PFSK-1 (cell line): ENCODE data around the gene IST1.

Experiments used
- POLR2AphosphoS5 ChIP-seq: IDR thresholded peaks from 2 replicates; pipeline ENCODE4 v1.6.1; 2012; ENCODE audit warnings: low read depth, mild to moderate bottlenecking, control low read depth, low read length, moderate library complexity
- REST ChIP-seq, 2 experiments: IDR thresholded peaks; 2 replicates each; pipeline versions ENCODE4 v1.6.1 to v1.8.0; 2011 to 2012; ENCODE audit warnings: low read depth in 2 of 2, low read length in 2 of 2, control low read depth in 1 of 2, inconsistent platforms in 1 of 2, mild to moderate bottlenecking in 1 of 2, moderate library complexity in 1 of 2; ENCODE audit not compliant: insufficient read depth in 1 of 2
- TAF1 ChIP-seq: IDR thresholded peaks from 2 replicates; pipeline ENCODE4 v1.6.1; 2012; ENCODE audit warnings: low read length, control low read depth, borderline replicate concordance; ENCODE audit not compliant: insufficient read depth

GRCh38 chr16:71893888-71894228, 1.5 kb upstream of the IST1 start:
- TF ChIP-seq REST (IDR thresholded peaks at IDR 0.05; ENCODE audit: insufficient read depth in 1 of 2, low read depth in 2 of 2, low read length in 2 of 2): no peak
- no peak for TF ChIP-seq POLR2AphosphoS5
- no peak for TF ChIP-seq TAF1
